ENCODE measurements around the gene AIMP2. TPM values are rescaled to one million over a fixed set of nuclear protein-coding genes. Genes with fewer than 3 reads are reported as not detected.
"Not testable (repeated sequence)": the region's sequence is repeated elsewhere in the genome, so short reads cannot be mapped to it uniquely, and the experiment has no call there.

AIMP2 gene
- total RNA-seq: 69.5 and 71.4 TPM in 2 replicates

DNA sequence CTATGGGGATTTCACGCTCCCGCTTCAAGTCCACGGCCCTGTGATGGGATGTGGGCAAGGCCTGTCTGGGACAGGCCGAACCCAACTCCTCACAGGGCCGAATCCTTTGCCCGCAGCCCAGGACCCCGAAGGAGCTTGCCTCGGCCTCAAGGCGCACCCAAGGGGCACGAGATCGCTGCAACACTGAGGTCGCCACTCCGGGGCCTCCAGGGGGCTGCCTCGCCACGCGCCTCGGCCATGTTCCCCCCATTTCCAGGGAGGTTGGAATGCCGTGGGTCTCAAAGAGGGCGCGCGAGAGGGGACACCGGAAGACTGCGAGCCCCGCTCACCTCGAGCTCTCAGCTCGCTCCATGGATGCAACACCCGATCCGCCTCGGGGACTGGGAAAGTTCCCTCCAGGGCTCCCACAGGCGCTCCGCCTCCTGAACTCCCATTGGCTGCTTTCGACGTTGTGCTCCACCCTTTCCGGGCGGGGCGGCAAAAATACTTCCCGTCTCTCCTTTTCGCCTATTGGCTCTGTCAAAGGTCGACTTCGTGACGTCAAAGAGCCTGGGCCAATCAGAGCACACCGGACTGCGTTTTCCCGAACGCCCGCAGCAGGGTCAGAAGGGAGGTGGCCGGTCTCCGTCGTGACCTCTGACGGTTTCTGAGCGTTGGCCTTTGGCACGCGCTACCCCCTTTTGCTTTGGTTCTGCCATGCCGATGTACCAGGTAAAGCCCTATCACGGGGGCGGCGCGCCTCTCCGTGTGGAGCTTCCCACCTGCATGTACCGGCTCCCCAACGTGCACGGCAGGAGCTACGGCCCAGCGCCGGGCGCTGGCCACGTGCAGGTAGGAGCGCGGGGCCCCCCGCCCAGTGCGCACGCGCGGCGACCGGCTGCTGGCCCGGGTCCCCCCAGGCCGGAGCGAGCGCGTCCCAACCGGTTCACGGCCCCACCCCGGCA, at the start of gene AIMP2, which contains the start of gene PMS2:
AIMP2 (plus strand) TSS at position 605 of the 944 bp plus-strand sequence; CDS start at position 697, 92 bp downstream.
PMS2 (minus strand) TSS at position 382 of the 944 bp plus-strand sequence; CDS start at position 352, 30 bp downstream.
- peak; percentile 90 for DNase-seq (ENCODE audit: extremely low read depth, low read depth, low spot score)

GRCh38 chr7:5963205-5963604, 45.9 kb upstream of the AIMP2 start:
- not testable (repeated sequence) for DNase-seq (ENCODE audit: extremely low read depth, low read depth, low spot score)

DNA sequence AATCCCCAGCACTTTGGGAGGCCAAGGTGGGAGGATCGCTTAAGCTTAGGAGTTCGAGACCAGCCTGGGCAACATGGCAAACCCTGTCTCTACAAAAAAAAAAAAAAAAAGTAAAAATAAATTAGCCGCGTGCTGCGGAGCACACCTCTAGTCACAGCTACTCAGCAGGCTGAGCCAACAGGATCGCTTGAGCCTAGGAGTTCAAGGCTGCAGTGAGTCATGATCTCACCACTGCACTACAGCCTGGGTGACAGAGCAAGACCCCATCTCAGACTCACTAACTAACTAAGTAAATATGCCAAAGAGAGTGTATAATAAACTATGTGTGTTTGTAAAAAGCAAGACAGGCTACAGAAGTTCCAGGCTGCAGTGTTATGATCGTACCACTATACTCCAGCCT, 45.3 kb upstream of the AIMP2 start:
- not testable (repeated sequence) for DNase-seq (ENCODE audit: extremely low read depth, low read depth, low spot score)

DNA sequence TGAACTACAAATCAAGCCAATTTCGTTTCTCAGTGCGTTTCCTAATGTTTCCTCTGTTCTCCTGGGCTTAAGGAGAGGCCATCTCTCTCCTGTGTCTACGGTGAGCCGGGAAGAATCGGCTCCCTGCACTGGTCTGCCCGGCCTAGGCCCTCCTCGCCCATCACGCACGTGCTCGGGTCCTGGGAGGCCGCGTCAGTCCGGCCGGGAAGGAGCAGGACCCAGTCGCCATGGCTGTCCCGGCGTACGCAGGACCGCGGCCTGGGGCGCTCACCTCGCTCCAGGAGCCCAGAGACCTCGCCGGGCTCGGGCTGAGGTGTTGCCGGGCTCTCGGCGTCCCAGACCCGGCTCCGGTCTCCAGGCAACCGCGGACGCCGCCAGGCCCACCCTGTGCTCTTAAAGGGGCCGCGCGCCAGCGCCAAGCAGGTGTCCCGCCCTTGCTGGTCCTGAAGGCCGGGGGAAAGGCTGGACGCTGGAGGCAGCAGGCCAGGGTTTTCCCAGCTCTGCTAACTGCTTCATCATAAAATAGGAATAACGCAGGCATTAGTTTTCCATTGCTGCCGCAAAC, 38.6 kb upstream of the AIMP2 start, which contains the start of gene RSPH10B:
RSPH10B (minus strand) TSS at position 343 of the 565 bp plus-strand sequence. CDS start 3,573 bp downstream, outside the sequence.
- DNase-seq (ENCODE audit: extremely low read depth, low read depth, low spot score): not testable (repeated sequence)

- not testable (repeated sequence) for DNase-seq (ENCODE audit: extremely low read depth, low read depth, low spot score)
These were observed 35.5 kb upstream of the AIMP2 start for GRCh38 chr7:5973580-5973979.

DNA sequence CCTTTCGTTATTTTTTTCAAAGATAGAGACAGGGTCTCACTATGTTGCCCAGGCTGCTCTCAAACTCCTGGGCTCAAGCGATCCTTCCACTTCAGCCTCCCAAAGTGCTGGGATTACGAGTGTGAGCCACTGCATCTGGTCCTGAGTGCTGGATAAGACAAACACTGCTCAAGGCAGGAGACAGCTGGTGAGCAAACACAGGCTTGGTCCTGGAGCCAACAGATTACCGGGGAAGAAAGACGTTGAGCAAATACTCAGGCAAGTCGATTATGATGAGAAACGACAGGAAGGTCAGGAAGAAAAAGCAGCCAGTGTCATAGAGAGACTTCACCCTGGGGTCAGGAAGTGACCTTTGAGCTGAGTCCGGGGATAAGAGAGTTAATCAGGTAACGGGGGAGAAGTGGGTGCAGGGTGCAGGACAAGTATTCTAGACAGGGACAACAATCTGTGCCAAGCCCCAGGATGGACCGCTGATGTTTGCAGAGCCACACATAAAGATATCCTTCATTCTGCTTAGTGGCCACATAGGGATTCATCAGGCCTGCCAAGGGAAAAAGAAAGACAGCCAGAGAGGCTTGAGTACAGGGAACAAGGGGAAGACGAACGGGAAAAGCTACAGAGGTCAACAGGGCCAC, 29.3 kb upstream of the AIMP2 start:
- DNase-seq (ENCODE audit: extremely low read depth, low read depth, low spot score): not testable (repeated sequence)

- DNase-seq (ENCODE audit: extremely low read depth, low read depth, low spot score): not testable (repeated sequence)
These were observed 22.0 kb upstream of the AIMP2 start for GRCh38 chr7:5987061-5987460.

DNA sequence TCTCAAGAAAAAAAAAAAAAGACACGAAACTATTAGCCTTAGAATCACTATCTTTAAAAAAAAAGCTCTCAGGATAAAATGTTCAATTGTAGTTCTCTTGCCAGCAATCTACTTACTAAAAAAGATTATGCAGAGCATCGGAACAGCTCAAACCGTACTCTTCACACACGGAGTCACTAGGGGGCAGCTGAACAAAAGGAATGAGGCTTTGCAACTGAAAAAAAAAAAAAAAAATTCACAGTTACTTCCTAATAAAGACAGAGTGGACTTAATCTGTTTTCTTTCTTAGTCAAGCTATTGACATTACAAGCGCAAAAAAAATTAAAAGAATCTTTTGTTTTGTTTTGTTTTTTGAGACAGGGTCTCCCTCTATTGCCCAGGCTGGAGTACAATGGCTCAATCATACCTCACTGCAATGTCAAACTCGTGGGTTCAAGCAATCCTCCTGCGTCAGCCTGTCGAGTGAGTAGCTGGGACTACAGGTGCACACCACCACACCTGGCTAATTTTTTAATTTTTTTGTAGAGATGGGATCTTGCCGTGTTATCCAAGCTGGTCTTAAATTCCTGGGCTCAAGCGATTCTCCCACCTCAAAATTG, 11.8 kb upstream of the AIMP2 start:
- peak; percentile 12 for DNase-seq (ENCODE audit: extremely low read depth, low read depth, low spot score)

DNA sequence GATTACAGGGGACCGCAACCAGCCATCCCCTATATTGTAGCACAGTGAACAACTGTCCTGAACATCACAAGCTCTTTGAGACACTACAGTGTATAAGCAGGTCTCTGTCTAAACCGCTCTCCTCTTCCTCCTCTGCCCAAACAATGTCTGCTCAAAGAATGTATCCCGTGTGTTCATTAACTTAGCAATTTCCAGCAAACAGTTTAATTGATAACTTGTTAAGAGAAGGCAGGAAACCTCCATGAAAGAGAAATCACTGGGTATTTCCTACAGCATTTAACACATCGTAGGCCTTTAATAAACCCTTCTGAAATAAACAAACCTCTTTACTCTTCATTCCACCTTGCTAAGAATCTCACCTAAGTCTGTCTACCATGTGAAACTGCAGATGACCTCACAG, 1.7 kb upstream of the AIMP2 start:
- DNase-seq (ENCODE audit: extremely low read depth, low read depth, low spot score): no peak

DNA sequence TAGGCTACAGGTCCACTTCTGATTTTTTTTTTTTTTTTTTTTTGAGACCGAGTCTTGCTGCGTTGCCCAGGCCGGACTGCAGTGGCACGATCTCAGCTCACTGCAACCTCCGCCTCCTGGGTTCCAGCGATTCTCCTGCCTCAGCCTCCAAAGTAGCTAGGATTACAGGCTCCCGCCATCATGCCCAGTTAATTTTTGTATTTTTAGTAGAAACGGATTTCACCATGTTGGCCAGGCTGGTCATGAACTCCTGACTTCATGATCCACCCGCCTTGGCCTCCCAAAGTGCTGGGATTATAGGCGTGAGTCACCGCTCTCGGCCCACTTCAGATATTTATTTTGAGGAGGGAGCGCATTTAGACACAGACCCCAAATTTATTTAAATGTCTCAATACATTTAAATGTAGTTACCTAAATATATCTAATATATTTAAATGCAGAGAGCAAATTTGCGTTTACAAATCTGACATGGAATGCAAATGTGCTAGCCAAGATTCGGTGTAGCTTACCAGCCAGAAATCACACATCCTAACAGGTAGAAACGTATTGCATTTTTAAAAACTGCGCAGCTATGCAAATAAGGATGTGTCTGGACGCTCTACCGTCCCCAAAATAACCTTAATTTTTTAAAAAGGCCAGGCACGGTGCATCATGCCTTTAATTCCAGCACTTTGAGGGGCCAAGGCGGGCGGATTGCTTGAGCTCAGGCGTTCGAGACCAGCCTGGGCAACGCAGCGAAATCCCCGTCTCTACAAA, 1.1 kb upstream of the AIMP2 start:
- DNase-seq (ENCODE audit: extremely low read depth, low read depth, low spot score): not testable (repeated sequence)

DNA sequence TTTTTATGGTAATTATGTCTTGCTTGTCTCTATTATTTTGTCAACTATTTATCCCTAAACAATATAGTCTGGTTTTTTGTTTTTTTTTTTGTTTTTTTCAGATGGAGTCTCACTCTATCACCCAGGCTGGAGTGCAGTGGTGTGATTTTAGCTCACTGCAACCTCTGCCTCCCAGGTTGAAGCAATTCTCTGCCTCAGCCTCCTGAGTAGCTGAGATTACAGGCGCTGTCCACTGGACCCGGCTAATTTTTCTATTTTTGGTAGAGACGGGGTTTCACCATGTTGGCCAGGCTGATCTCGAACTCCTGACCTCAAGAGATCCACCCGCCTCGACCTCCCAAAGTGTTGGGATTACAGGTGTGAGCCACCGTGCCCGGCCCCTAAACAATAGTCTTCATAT, 1.3 kb downstream of the AIMP2 start:
- DNase-seq (ENCODE audit: extremely low read depth, low read depth, low spot score): not testable (repeated sequence)

DNA sequence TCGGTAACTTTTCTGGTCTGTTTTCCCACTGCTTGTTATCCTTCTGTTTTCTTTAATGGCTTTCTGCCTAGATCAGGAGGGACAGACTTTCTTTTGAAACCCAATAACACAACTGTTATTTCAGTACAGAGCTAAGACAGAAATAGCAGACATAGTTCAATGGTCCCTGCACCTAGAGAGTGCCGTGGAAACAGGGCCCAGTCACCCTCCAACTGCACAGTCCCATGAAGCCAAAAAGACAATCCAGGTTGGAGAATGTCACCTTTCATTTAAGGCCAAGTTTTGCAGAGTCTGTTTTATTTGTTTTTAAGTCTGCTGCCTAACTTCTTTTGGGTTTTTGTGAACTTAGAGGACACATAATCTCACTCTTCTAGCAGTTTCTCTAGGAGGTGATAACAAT, 2.5 kb downstream of the AIMP2 start:
- no peak for DNase-seq (ENCODE audit: extremely low read depth, low read depth, low spot score)

DNA sequence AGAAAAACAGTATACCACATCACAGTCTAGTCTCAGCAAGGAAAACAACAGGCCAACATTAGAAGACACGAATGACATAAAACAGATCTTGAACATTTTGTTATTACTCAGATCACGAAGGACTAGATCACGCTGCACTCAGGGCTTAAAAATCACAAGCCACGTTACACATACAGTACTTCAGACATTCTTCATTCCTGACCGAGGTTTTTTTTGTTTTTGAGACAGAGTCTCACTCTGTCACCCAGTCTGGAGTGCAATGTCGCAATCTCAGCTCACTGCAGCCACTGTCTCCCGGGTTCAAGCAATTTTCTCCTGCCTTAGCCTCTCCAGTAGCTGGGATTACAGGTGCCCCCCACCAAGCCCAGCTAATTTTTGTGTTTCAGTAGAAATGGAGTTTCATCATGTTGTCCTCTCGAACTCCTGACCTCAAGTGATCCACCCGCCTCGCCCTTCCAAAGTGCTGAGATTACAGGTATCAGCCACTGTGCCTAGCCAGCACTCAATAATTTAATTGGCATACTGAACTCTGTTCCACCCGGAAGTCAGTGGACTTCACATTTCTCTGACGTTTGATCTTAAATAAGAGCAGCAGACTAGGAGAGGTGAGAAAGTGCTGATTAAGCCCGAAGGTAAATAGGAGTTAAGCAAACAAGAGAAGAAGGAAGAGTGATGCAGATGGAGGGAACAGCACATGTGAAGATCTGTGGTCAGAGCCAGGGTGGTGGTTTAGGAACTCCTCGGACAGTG, 3.5 kb downstream of the AIMP2 start:
- DNase-seq (ENCODE audit: extremely low read depth, low read depth, low spot score): no peak

DNA sequence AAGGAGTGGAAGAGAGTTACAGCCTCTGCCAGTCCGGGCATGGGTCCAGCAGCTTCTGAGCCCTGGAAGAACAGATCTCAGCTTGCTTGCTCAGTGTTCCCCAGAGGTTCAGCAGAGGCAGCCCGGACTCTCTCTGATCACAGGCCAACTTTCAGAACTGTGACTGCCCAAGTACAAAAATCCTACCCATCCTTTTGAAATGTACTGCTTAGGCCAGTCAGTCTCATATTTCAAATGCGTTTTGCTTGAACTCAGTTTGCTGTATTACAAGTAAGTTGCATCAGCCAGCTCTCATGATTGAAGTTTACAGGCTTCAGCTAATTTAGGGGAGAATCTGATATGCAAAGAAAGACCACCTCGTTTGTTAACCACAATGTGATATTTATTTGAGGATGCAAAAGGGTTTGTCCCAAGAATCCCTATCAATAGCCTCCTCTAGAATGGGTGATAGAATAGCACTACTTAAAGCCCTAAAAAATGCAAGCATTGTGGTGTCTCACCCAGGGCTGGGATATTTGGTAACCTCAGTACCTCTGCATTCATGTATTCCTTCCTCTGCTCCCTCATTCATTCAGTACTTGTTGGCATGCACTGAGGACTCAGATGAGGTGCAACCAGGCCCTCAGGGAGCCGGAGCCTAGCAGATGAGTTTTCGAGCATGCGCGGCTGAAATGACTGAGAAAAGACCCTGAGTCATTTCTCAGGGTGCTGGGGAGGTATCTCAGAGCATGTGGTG, 7.0 kb downstream of the AIMP2 start:
- DNase-seq (ENCODE audit: extremely low read depth, low read depth, low spot score): no peak

DNA sequence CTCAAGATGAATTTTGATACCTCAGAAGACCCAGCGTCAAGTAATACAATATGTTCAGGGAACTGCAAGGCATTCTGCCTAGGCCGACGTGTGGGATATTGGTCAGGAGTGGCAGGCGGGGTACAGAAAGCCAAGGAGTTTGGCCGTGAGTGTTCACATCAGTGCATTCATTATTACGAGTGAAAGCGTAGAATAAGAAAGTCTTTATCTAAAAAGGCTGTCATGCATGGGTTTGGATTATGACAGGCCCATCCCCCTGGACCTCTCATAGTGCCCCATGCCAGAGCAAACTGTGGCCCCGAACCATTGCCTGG, 7.5 kb downstream of the AIMP2 start:
- DNase-seq (ENCODE audit: extremely low read depth, low read depth, low spot score): no peak

DNA sequence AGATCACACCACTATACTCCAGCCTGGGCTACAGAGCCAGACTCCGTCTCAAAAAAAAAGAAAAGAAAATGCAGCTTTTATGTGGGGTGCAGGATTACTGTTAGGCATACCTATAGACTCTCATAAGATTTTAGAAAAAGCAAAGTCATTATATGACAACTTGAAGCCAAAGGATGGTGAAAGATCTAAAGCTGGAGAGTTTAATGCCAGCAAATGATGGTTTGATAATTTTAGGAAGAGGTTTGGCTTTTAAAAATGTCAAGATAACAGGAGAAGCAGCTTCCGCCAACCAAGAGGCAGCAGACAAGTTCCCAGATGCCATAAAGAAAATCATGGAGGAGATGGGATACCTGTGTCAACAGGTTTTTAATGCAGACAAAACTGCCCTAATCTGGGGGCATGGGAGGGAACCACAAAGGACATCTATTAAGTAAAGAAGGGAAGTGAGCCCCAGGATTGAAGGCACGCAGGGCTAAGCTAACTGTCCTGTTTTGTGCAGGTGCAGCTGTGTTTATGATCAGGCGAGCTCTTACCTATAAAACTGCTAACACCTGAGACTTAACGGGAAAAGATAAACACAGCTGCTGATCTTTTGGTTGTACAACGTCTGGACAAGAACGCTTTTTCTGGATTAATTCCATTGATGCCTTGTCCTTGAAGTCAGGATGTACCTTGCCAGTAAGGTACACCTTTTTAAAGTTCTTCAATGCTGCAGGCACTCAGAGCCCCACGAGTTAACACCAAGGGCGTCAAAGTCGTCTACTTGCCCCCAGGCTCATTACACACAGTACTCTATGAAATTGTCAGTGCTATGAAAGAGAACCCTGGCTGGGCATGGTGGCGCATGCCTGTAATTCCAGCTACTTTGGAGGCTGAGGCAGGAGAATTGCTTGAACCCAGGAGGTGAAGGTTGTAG, 11.6 kb downstream of the AIMP2 start:
- DNase-seq (ENCODE audit: extremely low read depth, low read depth, low spot score): no peak

DNA sequence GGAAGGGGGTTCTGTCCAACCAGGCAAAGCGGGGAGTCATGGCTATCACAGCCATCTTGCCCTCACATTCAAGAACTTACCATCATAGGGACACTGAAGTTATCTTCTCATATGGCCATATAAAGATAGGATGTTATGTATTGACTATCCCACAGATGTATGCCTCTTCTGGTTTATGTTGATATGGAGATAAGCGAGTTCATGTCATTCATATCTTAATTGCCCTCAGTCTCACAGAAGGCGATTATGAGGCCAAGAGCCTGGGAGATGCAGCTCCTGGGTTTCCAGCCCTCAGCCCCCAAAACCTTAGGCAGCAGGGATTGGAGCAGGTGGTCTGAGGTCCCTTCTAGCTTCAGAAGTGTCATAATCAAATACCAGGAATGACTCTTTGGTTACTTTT, 13.6 kb downstream of the AIMP2 start:
- no peak for DNase-seq (ENCODE audit: extremely low read depth, low read depth, low spot score)

- no peak for DNase-seq (ENCODE audit: extremely low read depth, low read depth, low spot score)
These were observed 14.9 kb downstream of the AIMP2 start for GRCh38 chr7:6023974-6024435.
